ENCODE data around the gene KIAA0513. TPM values are rescaled to one million over a fixed set of nuclear protein-coding genes. Genes with fewer than 3 reads are reported as not detected.
"Not testable (repeated sequence)": the region's sequence is repeated elsewhere in the genome, so short reads cannot be mapped to it uniquely, and the experiment has no call there.

KIAA0513 gene
- total and polyA plus RNA-seq, 2 donors (not counting 3 experiments of a cell fraction or from before 2014, with no cell fraction given) = 1.8 to 4.3 TPM

- H4K20me1 ChIP-seq (replicated peaks; ENCODE audit: control insufficient read depth, extremely low read depth, insufficient read depth, low read length) = no peaks in the 10 kb centered on the region
- no peak overlapping the region for H2AFZ ChIP-seq (ENCODE audit: low read depth, low read length)
- H3K36me3 ChIP-seq (ENCODE audit: control insufficient read depth in 2 of 2, extremely low read depth in 1 of 2, insufficient read depth in 2 of 2, low read length in 2 of 2) = no peaks in the 10 kb centered on the region
- no peak overlapping the region for H3K9ac ChIP-seq (replicated peaks; ENCODE audit: extremely low read depth, insufficient read depth, low read length)
- TF ChIP-seq MAX (IDR thresholded peaks at IDR 0.05; ENCODE audit: insufficient read depth, insufficient read length) (no peak), POLR2AphosphoS5 (IDR thresholded peaks at IDR 0.05; ENCODE audit: insufficient read depth, low read depth, low read length) (no peak), MYC (IDR thresholded peaks at IDR 0.05; ENCODE audit: low read depth, low read length) (no peak), EZH2 (IDR thresholded peaks at IDR 0.05; ENCODE audit: borderline replicate concordance, low read depth, low read length, severe bottlenecking) (no peak), GATA2 (IDR thresholded peaks at IDR 0.05; ENCODE audit: insufficient read depth, insufficient read length, low read depth, low read length) (no peak), FOS (IDR thresholded peaks at IDR 0.05; ENCODE audit: borderline replicate concordance, insufficient read depth, low read length) (no peak), JUN (IDR thresholded peaks at IDR 0.05; ENCODE audit: borderline replicate concordance, insufficient read depth, insufficient read length, low read depth) (no peak), CTCF (IDR thresholded peaks at IDR 0.05; ENCODE audit: extremely low read depth in 1 of 2, insufficient read depth in 1 of 2, low read depth in 1 of 2, low read length in 2 of 2) (no peak), POLR2A (IDR thresholded peaks at IDR 0.05; ENCODE audit: low read depth, low read length) (no peak)
- H3K9me1 ChIP-seq (replicated peaks; ENCODE audit: control insufficient read depth, extremely low read depth, insufficient read depth, low read length) = no peaks in the 10 kb centered on the region
- H3K9me3 ChIP-seq (replicated peaks; ENCODE audit: control insufficient read depth, insufficient read depth, low read length) = no peaks in the 10 kb centered on the region
- ChIA-PET CTCF (no interaction called here), POLR2A (no interaction called here)
- dilution Hi-C loops (cut with MboI; ENCODE audit: extremely low pct_ligation_motif_present, low sequenced_read_pairs) (no loop called here), intact Hi-C loops (cut with micrococcal nuclease) (no loop called here)
- FAIRE-seq (no peak), DNase-seq (ENCODE audit: low read depth, low spot score) (no peak)
- no peaks in the 10 kb centered on the region for H3K79me2 ChIP-seq (ENCODE audit: control insufficient read depth, insufficient read depth, low read length)
- no peak overlapping the region for H3K4me3 ChIP-seq (replicated peaks in 1 of 3; ENCODE audit: insufficient read depth in 1 of 3, low read depth in 1 of 3, low read length in 3 of 3)
- no peak overlapping the region for H3K4me2 ChIP-seq (ENCODE audit: insufficient read depth, low read length)
- BruUV-seq (replicated peaks) = no TSS peak
- H3K27ac ChIP-seq (ENCODE audit: insufficient read depth, low read depth, low read length) = no peak overlapping the region
- peaks cover 9% of the 10 kb centered on the region for H3K4me1 ChIP-seq (ENCODE audit: control insufficient read depth, extremely low read depth, insufficient read depth, low read length)
- no peaks in the 10 kb centered on the region for H3K27me3 ChIP-seq (ENCODE audit: control insufficient read depth in 2 of 2, insufficient read depth in 2 of 2, low read length in 2 of 2)
Measured at GRCh38 chr16:85052536-85052935, 24.9 kb downstream of the KIAA0513 start.

GRCh38 chr16:85054321-85054720, 26.7 kb downstream of the KIAA0513 start:
- H3K9me1 ChIP-seq (replicated peaks; ENCODE audit: control insufficient read depth, extremely low read depth, insufficient read depth, low read length); BruUV-seq (replicated peaks); intact Hi-C loops (cut with micrococcal nuclease); H3K27me3 ChIP-seq (ENCODE audit: control insufficient read depth in 2 of 2, insufficient read depth in 2 of 2, low read length in 2 of 2); H3K36me3 ChIP-seq (ENCODE audit: control insufficient read depth in 2 of 2, extremely low read depth in 1 of 2, insufficient read depth in 2 of 2, low read length in 2 of 2); FAIRE-seq; H3K79me2 ChIP-seq (ENCODE audit: control insufficient read depth, insufficient read depth, low read length); DNase-seq (ENCODE audit: low read depth, low spot score); H2AFZ ChIP-seq (ENCODE audit: low read depth, low read length); H3K9me3 ChIP-seq (replicated peaks; ENCODE audit: control insufficient read depth, insufficient read depth, low read length); H3K4me1 ChIP-seq (ENCODE audit: control insufficient read depth, extremely low read depth, insufficient read depth, low read length); H3K9ac ChIP-seq (replicated peaks; ENCODE audit: extremely low read depth, insufficient read depth, low read length); H4K20me1 ChIP-seq (replicated peaks; ENCODE audit: control insufficient read depth, extremely low read depth, insufficient read depth, low read length); H3K4me3 ChIP-seq (replicated peaks in 1 of 3; ENCODE audit: insufficient read depth in 1 of 3, low read depth in 1 of 3, low read length in 3 of 3); POLR2A ChIA-PET; H3K4me2 ChIP-seq (ENCODE audit: insufficient read depth, low read length); H3K27ac ChIP-seq (ENCODE audit: insufficient read depth, low read depth, low read length); dilution Hi-C loops (cut with MboI; ENCODE audit: extremely low pct_ligation_motif_present, low sequenced_read_pairs): not testable (repeated sequence)
- CTCF ChIA-PET = interaction anchor here (5.9 kb wide), 1 partner anchor 32 kb away, joined by 123 read pairs; no protein-coding TSS in a partner anchor

Measured in endothelial cell of umbilical vein (primary cell).